Heart right ventricle (tissue), 16 donors: Measurements from ENCODE around the gene MT1B. TPM values are rescaled to one million over a fixed set of nuclear protein-coding genes. Genes with fewer than 3 reads are reported as not detected.
A peak's percentile ranks its signal among the peaks of the same experiment; 100 is the strongest.

Experiments used
- ATAC-seq, 8 donors: fragments of 200-7000 bp; cut with Tn5 transposase; one replicate each; pipeline ENCODE4 v1.9.1; 2020; ENCODE audit warnings: mild to moderate bottlenecking in 8 of 8, moderate library complexity in 8 of 8, moderate number of reproducible peaks in 1 of 8
- DNase-seq, 2 donors: peaks; one replicate each; pipeline ENCODE4 v3.0.0-alpha.2; 2020
- H3K27ac ChIP-seq, 10 donors: fragments of 200-600 bp; sonication (generic) in 2 of 10; one replicate each; pipeline versions ENCODE4 v1.5.0 to v1.8.0; 2020 to 2022; ENCODE audit warnings: mild to moderate bottlenecking in 3 of 10
- H3K27me3 ChIP-seq, 7 donors: fragments of 200-600 bp; one replicate each; pipeline ENCODE4 v1.8.0; 2021 to 2022; ENCODE audit warnings: mild to moderate bottlenecking in 2 of 7
- H3K36me3 ChIP-seq, 9 donors: fragments of 200-600 bp; sonication (generic) in 1 of 9; one replicate each; pipeline versions ENCODE4 v1.5.0 to v1.8.0; 2020 to 2022; ENCODE audit warnings: mild to moderate bottlenecking in 2 of 9
- H3K4me1 ChIP-seq, 9 donors: fragments of 200-600 bp; sonication (generic) in 1 of 9; one replicate each; pipeline versions ENCODE4 v1.5.0 to v1.8.0; 2020 to 2022; ENCODE audit warnings: mild to moderate bottlenecking in 4 of 9
- H3K4me3 ChIP-seq, 10 donors: fragments of 200-600 bp; sonication (generic) in 2 of 10; one replicate each; pipeline versions ENCODE4 v1.5.0 to v1.8.0; 2020 to 2022; ENCODE audit warnings: mild to moderate bottlenecking in 7 of 10, moderate library complexity in 2 of 10
- H3K9me3 ChIP-seq, 11 donors: fragments of 200-600 bp in 10 of 11; sonication (generic) in 2 of 11; one replicate each; pipeline versions ENCODE4 v1.5.0 to v1.8.0; 2013 to 2022; ENCODE audit warnings: mild to moderate bottlenecking in 2 of 11, control low read depth in 1 of 11, moderate library complexity in 1 of 11
- CTCF ChIP-seq, 9 donors: fragments of 200-600 bp; sonication (generic) in 2 of 9; IDR thresholded peaks; one replicate each; pipeline versions ENCODE4 v1.5.0 to v1.8.0; 2021 to 2022; ENCODE audit warnings: antibody characterized with exemption in 9 of 9, mild to moderate bottlenecking in 5 of 9, moderate library complexity in 1 of 9
- WGBS, 2 donors: extraction: QIAGEN DNeasy Blood & Tissue Kit; methylation state at CpG; one replicate each; pipeline ENCODE4 v1.1.7; 2013; ENCODE audit warnings: inconsistent platforms in 1 of 2; 5-methylcytosine and 5-hydroxymethylcytosine counted together
- intact Hi-C, 10 donors: fragments of 100-400 bp; cut with DNase I; formaldehyde crosslinking; loops; one replicate each; pipeline versions ENCODE4 v1.11.1 to v1.14.2; 2022
- polyA plus RNA-seq, 2 donors: library from polyadenylated mRNA; stranded (reverse); fragments of 200-250 nt; gene quantifications; one replicate each; pipeline ENCODE4 v1.2.3, GENCODE V29; 2013
- total RNA-seq, 10 donors: library from RNA; stranded (reverse); fragmentation: NEBNext Ultra II Directional in 3 of 10; extraction: Animal tissue kit (Norgen Biotek cat#: 25700) in 3 of 10; gene quantifications; one replicate each; pipeline versions ENCODE4 v1.2.1 to v1.2.4, GENCODE V29; 2021 to 2023
- donor health status: Arrhythmogenic right ventricular cardiomyopathy.
- donor health status: ischemic (EF 13 %, LVEDD 7.1; RV severe dilation, severe dysfunction).
- donor health status: healthy with polysubstance abuse.
- donor health status: DM: no; HTN: yes; CAD: no.
- donor health status: DM: no; HTN: no; CAD: no.
- donor health status: ischemic (EF 25% LVEDD 6.9; RV normal size, moderate dysfunction).
- donor health status: ischemic (EF 25% LVEDD 5.7; RV mildly dilated, moderate dysfunction).
- donor health status: healthy.
- donor health status: DM: yes; HTN: yes; CAD: no.
- donor health status: Ischemic cardiomyopathy.
- donor health status: ischemic (EF 35%, LVEDD 5.7; RV mildly dilated, moderate dysfunction).
- donor health status: nonischemic (EF 11% LVEDD 7.7; RV severe dilation, severe dysfunction).
- donor health status: DM: yes; HTN: yes; CAD: no.
- donor health status: PGD.
- donor health status: ischemic (EF 29% LVEDD 5.4; RV normal size, mild dysfunction).
- donor health status: nonischemic (EF 23%, LVEDD 6.1; RV moderate dilation, normal function).

MT1B gene
- total and polyA plus RNA-seq, 12 donors, result not detected

GRCh38 chr16:56608043-56608875 is 43.4 kb upstream of the MT1B start, which contains the start of gene MT2A:
MT2A (plus strand) TSS chr16:56608584; CDS start chr16:56608656, 72 bp downstream.
- TF ChIP-seq CTCF (IDR thresholded peaks at IDR 0.05), result peak in 1 of 9 donors; percentile 6

GRCh38 chr16:56608876-56609462 is 42.7 kb upstream of the MT1B start:
- H3K9me3 ChIP-seq, result no peaks in the 10 kb centered on the region
- no peak for DNase-seq
- H3K36me3 ChIP-seq, result no peaks in the 10 kb centered on the region
- H3K4me3 ChIP-seq, result peak overlapping the region; percentile 52 to 78 (median 72)
- TF ChIP-seq CTCF (IDR thresholded peaks at IDR 0.05), result peak in 3 of 9 donors; percentile 25 to 30 (median 29)
- peak in 1 of 8 donors; percentile 6 for ATAC-seq
- intact Hi-C loops, result loop anchor here in 7 of 10 donors (1.0 to 5.0 kb wide), 6 partner anchors 16 to 74 kb away; partner anchors contain the start of genes MT1X (in 6 of the 7) and MT1E (in 1 of the 7)
- 2 to 9% methylated on average over 21 of the region's 21 CpGs for WGBS, 2 donors
- peaks cover 25 to 68% (median 60%) of the 10 kb centered on the region in 9 donors for H3K4me1 ChIP-seq
- peak overlapping the region; percentile 84 to 99 (median 93) for H3K27ac ChIP-seq
- no peaks in the 10 kb centered on the region for H3K27me3 ChIP-seq

More at GRCh38 chr16:56608043-56608875, 43.4 kb upstream of the MT1B start, which contains the start of gene MT2A:
- ATAC-seq (peak; percentile 78 to 89 (median 87)), DNase-seq (peak; percentile 94 to 96)
- WGBS, 2 donors, result 4 to 6% methylated on average over 59 to 62 of the region's 62 CpGs
- peak within 1 kb of the TSS; percentile 52 to 78 (median 72) for H3K4me3 ChIP-seq
- H3K4me1 ChIP-seq, result peaks cover 25 to 68% (median 60%) of the 10 kb centered on the region in 9 donors
- no peaks in the 10 kb centered on the region for H3K27me3 ChIP-seq
- intact Hi-C loops, result loop anchor here in 7 of 10 donors (1.0 to 5.0 kb wide), 6 partner anchors 17 to 75 kb away; partner anchors contain the start of genes MT1X (in 6 of the 7) and MT1E (in 1 of the 7)
- no peaks in the 10 kb centered on the region for H3K9me3 ChIP-seq
- no peaks in the 10 kb centered on the region for H3K36me3 ChIP-seq
- peak within 1 kb of the TSS; percentile 84 to 99 (median 93) for H3K27ac ChIP-seq

DNA sequence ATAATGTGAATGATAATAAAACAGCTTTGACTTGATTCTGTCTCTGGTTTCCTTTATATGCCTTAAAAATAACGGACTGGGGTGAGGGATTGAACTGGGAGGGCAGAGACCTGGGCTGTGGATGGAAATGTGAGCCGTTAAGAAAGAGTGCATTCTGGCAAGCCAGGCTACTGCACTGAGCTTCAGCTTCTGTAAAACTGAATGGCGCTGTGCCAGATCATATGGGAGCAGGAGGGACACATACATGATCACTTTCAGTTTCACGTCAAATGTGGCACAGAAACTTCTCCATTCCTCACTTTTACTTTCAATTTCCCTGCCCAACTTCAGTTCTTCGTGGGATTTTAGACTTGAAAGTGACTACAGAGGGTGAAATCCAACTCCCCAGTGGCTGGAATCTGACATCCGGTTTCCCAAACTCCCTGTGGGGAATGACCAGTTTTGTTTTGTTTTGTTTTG is 42.2 kb upstream of the MT1B start:
- WGBS, 2 donors, result 2% methylated on average over 6 of the region's 6 CpGs
- Histone ChIP-seq H3K4me1 (peaks cover 25 to 68% (median 60%) of the 10 kb centered on the region in 9 donors), H3K36me3 (no peaks in the 10 kb centered on the region), H3K27ac (peak overlapping the region; percentile 84 to 99 (median 93)), H3K9me3 (no peaks in the 10 kb centered on the region), H3K4me3 (peak overlapping the region; percentile 52 to 78 (median 72)), H3K27me3 (no peaks in the 10 kb centered on the region)
- DNase-seq, result peak in 1 of 2 donors; percentile 87
- intact Hi-C loops, result loop anchor here in 7 of 10 donors (2.0 to 5.0 kb wide), 5 partner anchors 15 to 73 kb away; partner anchors contain the start of genes MT1X (in 5 of the 7) and MT1E (in 1 of the 7)
- no peak for TF ChIP-seq CTCF (IDR thresholded peaks at IDR 0.05)
- ATAC-seq, result peak in 6 of 8 donors; percentile 5 to 39 (median 20)
